ENCODE data around the gene SPATA3.

DNA sequence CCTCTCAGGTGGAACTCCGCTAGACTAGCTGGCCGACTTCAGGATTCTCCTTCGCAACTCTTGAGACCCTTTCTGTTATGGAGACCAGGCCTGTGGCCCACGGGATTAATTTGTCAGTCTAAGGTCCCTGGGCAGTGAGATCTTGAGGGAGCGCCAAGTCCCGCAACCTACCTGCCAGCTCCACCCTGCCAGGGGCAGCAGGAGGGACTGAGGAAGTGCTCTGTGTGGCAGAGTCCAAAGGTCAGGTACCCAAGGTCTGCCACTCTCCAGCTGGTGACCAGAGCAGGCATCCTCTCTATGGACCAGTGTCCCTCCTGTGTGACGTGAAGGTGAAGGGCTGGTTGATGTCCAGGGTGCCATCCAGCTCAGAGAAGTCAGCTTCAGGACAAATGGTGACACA lies 4.3 kb upstream of the SPATA3 start:
- TF ChIP-seq, protein P1, sequence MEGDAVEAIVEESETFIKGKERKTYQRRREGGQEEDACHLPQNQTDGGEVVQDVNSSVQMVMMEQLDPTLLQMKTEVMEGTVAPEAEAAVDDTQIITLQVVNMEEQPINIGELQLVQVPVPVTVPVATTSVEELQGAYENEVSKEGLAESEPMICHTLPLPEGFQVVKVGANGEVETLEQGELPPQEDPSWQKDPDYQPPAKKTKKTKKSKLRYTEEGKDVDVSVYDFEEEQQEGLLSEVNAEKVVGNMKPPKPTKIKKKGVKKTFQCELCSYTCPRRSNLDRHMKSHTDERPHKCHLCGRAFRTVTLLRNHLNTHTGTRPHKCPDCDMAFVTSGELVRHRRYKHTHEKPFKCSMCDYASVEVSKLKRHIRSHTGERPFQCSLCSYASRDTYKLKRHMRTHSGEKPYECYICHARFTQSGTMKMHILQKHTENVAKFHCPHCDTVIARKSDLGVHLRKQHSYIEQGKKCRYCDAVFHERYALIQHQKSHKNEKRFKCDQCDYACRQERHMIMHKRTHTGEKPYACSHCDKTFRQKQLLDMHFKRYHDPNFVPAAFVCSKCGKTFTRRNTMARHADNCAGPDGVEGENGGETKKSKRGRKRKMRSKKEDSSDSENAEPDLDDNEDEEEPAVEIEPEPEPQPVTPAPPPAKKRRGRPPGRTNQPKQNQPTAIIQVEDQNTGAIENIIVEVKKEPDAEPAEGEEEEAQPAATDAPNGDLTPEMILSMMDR (optimal IDR thresholded peaks at IDR 0.05 in 1 of 3, IDR thresholded peaks at IDR 0.05 in 1 of 3, conservative IDR thresholded peaks at IDR 0.05 in 1 of 3; ENCODE audit: extremely low read depth in 1 of 3, insufficient read depth in 2 of 3, low read length in 3 of 3), result no peak
- TF ChIP-seq EZH2 (IDR thresholded peaks at IDR 0.05; ENCODE audit: low read length), result no peak

All from keratinocyte (primary cell).